Activated CD4-positive, alpha-beta T cell treated with anti-CD3 and anti-CD28 coated beads for 4 hours (primary cell): ENCODE measurements around the gene HSPA8.
"Not testable (repeated sequence)": the region's sequence is repeated elsewhere in the genome, so short reads cannot be mapped to it uniquely, and the experiment has no call there.

Experiments
- DNase-seq, 2 donors: peaks; one replicate each; pipeline ENCODE4 v3.0.0-alpha.2; 2020

Gene HSPA8

DNA sequence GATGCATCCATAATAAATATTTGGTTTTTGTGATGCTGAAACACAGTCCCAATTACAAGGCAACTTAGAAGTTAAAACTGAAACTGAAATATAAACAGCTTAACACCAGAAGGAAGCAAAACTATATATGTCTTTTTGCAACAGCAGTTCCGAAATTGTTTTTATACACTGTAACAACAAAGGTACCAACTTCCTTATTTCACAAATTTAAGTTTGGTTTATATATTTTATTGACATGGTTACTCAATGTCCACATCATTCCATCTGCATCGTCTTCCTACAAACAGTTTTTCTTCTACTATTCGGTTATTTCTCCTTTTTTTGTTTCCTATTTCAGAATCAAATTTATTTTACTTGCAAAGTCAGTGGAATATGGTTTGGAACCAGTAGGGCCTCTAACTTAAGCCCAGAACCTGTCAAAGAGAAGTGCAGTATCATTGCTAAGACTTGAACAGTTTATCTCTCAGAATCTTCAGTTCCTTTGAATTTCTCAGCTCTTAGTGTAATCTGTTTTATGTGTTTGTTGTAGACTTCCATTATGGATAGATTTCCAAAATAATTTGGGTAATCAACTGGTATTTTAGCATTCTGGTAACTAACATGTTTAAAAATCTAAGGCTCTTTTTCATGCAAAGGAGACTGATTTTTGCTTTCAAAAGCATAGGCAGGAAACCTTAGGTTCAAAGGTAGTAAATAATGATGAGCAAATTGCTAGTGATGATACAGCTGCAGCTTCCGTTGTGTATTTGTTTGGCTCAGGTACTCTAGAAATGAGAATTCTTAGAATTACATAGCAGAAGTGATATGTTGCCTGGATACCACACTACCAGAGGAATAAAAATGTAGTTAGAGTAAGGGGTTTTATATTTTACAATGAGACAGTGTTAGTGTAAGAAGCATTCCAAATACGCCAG, 8.2 kb upstream of the HSPA8 start:
- no peak for DNase-seq

- no peak for DNase-seq
Observed at GRCh38 chr11:123065621-123066020, 3.7 kb upstream of the HSPA8 start.

DNA sequence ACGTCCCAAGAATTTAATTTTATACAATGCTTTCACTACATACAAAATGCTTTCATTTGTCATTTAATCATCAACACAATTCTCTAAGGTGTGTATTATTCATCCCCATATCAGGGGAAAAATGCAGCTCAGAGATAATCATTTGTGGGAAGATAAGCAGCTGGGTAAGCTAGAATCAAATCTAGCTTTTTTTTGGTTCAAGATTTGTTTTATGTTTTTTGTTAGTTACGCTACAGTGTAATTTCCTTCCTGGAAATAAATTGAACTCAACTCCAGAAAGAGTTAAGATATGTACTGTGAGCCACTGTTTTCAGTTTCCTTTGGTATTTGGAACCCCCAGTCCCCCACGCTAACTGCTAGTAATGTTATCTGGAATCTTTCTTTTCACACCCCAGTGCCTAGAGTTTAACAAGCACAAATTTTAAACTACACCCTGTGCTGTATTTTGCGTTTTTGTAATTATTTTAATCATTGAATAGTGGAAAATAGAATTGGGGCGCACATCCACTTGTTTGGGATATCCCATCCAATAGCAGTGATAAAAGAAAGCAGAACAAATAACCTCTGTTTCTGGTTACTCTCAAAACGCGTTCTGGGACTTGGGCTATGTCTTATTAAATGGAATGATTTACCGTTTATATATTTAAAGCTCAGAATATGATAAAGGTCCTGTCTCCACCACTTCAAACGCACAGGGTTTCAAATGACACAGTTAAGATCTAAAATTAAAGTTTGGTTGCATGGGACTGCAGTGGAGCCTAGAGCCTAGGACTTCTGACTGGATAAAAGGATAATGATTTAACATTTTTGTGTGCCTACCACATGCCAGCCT, 2.1 kb upstream of the HSPA8 start:
- DNase-seq: no peak

DNA sequence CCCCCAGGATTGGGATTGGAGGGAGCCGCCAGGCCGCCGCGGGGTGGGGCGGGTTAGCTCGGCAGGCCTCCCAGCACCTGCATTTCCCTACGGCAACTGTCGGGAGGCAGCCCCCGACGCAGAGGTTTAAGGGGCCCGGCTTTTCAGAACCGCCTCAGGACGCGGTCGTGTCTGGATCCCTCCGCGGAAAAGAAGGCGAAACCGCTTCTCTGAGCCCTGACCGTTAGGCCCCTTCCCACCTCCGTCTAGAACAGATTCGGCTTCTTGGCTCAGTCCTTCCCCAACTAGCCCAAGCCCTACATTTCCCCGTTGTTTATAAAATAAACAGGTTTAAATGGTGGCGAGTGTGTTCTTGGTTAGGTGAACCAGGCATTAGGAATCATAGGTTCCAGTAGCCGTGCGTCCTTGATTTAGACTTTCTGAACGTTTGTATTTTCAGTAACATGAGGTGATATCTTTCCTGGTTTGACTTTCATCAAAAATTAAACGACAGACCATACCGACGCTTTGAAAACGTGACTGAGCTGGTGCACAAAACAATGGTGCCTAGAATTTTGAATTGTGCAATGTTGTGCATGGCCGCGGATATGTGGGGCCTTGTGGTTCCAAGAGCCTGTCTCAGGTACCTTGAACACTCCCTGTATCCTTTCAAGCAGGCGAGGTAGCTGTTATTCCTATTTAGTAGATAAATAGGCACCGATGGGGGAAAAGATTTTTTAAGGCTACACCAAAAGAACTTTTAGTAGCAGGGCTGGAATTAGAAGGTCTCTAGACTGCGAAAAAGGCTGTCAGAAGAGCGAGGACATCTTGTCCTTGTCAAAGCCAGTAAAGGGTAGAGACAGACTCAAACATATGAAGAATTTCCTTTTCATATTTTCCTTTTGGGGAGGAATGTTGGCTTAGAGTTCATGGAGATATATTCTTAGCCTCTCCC, 1.2 kb upstream of the HSPA8 start:
- DNase-seq: peak; percentile 32 to 33

DNA sequence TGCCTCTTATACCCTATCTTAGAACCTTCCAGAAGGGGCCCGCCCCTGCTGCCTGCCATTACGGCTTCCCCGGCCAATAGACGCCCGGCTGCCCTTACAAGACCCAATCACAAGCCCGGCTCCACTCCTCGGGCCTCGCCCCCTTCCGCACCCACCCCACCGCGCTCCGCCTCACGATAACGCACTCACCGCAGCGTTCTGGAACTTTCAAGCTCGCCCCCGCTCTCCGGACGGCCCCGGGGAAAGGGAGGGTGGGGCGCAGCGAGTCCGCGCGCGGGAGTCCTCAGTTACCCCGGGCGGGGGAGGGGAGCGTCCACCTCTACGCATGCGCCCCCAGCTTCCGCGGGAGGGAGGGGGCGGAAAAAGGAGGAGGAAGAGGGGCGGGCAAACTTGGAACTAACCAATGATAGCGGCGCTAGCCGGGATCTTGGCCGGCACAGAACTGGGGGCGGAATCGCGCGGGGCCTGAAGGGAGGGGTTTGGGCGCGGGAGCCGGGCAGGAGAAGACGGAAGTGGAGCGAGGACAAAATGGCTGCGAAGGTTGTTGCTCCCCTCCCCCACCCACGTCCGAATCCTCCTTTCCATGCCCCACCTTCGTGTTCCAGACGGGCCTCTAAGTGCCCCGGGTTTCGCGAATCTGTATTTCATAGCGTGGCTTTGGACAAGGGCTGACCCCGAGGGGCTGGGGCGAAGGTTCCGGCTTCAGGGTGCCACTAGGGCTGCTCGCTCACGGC, 389 bp upstream of the HSPA8 start:
- DNase-seq: peak; percentile 99 to 100

- no peak for DNase-seq
Observed at GRCh38 chr11:123060277-123061000, 1.5 kb downstream of the HSPA8 start.

GRCh38 chr11:123059041-123059920, 2.7 kb downstream of the HSPA8 start:
- DNase-seq: not testable (repeated sequence)

GRCh38 chr11:123057661-123058305, 4.2 kb downstream of the HSPA8 start:
- DNase-seq: no peak

DNA sequence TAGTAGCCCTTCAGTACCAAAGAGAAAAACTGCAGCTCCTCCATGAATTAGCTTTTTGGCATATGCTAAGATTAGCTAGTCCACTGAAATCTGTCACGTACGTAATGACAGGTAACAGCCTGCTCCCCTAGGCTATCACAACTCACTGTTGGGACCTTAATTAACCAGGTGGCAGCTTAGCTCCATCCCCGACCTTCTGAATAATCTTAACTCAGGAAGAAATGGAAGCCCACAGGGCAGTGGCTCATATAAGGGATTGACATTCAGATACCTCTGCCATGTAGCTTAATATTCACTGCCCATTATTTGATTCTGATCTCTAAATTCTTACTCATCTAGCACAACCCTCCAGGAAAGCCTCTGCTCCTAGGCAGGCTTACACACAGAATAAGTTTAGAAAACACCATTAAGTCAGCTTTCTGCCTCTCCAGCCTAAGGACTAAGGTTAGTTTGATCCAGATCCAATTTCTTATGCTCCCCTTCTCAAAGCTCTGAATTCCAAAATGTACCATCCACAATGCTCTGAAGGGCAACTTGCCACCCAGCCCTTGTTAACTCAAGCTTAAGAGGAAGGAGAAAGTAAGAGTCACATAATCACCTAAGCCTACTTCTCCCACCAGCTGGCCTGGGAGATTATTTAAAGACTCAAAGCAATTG, 5.0 kb downstream of the HSPA8 start:
- DNase-seq: no peak

DNA sequence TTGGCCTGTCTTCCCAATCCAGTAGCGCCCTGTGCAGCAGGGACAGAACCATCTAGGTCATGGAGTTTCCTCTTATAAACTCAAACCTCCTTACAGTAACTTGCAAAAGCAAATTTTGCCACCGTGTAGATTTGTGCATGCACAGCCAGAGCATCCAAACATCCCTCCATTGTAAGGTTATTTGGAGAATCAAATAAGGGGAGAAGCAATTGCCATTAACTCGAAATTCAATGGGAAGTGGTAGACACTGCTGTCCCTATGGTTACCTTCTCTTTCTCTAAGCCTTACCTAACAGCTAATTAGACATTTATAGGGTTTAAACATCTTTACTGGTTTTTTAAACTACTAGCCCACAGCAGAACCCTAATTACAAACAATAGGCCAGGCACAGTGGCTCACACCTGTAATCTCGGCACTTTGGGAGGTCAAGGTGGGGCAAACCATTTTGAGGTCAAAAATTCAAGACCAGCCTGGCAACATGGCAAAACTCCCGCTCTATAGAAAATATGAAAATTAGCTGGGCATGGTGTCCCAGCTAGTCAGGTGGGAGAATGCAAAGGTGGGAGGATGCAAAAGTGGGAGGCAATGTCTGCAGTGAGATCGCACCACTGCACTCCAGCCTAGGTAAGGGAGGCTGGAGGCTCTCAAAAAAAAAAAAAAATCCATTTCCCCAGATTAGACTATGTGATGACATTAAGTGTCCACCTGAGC, 6.6 kb downstream of the HSPA8 start:
- no peak for DNase-seq

GRCh38 chr11:123054301-123055065, 7.5 kb downstream of the HSPA8 start:
- DNase-seq: peak in 1 of 2 donors; percentile 38

GRCh38 chr11:123052901-123053721, 8.8 kb downstream of the HSPA8 start:
- no peak for DNase-seq

GRCh38 chr11:123051634-123052033, 10.3 kb downstream of the HSPA8 start:
- DNase-seq: no peak

- DNase-seq: no peak
Observed at GRCh38 chr11:123051146-123051545, 10.8 kb downstream of the HSPA8 start.

- no peak for DNase-seq
Observed at GRCh38 chr11:123047947-123048293, 14.0 kb downstream of the HSPA8 start.

GRCh38 chr11:123047266-123047946, 14.5 kb downstream of the HSPA8 start:
- DNase-seq: no peak
